Dermis microvascular lymphatic vessel endothelial cell (primary cell): ENCODE data around the gene FAM153A. TPM values are rescaled to one million over a fixed set of nuclear protein-coding genes. Genes with fewer than 3 reads are reported as not detected.
"Not testable (repeated sequence)": the region's sequence is repeated elsewhere in the genome, so short reads cannot be mapped to it uniquely, and the experiment has no call there.

Experiments used
- DNase-seq, 2 donors: peaks; one replicate each; pipeline versions ENCODE4 v3.0.0 to v3.0.0-alpha.2; 2010; ENCODE audit warnings: low read depth in 2 of 2
- total RNA-seq: library from RNA; depleted of rRNA; stranded (reverse); fragments of >200 nt; gene quantifications from 2 replicates; pipeline ENCODE4 v1.2.1, GENCODE V29; 2014

FAM153A gene
- total RNA-seq, 1 donor from 2014 or later, result not detected

- not testable (repeated sequence) for DNase-seq
Measured at GRCh38 chr5:177724858-177725257, 57.8 kb downstream of the FAM153A start.

- DNase-seq, result not testable (repeated sequence)
Measured at GRCh38 chr5:177723831-177724485, 58.7 kb downstream of the FAM153A start.

GRCh38 chr5:177722829-177723228, 59.9 kb downstream of the FAM153A start:
- DNase-seq, result not testable (repeated sequence)

- not testable (repeated sequence) for DNase-seq
Measured at GRCh38 chr5:177719989-177720388, 62.7 kb downstream of the FAM153A start.

GRCh38 chr5:177715423-177715822, 67.3 kb downstream of the FAM153A start:
- DNase-seq, result not testable (repeated sequence)

- DNase-seq, result not testable (repeated sequence)
Measured at GRCh38 chr5:177696100-177696499, 86.6 kb downstream of the FAM153A start.

GRCh38 chr5:177695356-177695930, 87.3 kb downstream of the FAM153A start:
- not testable (repeated sequence) for DNase-seq

- not testable (repeated sequence) for DNase-seq
Measured at GRCh38 chr5:177694518-177694835, 88.2 kb downstream of the FAM153A start.

- peak; percentile 11 to 40 for DNase-seq
Measured at GRCh38 chr5:177693671-177694517, 88.8 kb downstream of the FAM153A start.

GRCh38 chr5:177692969-177693368, 89.7 kb downstream of the FAM153A start:
- DNase-seq, result not testable (repeated sequence)

- not testable (repeated sequence) for DNase-seq
Measured at GRCh38 chr5:177692507-177692906, 90.2 kb downstream of the FAM153A start.

GRCh38 chr5:177689011-177689610, 93.6 kb downstream of the FAM153A start:
- not testable (repeated sequence) for DNase-seq

GRCh38 chr5:177688091-177688490, 94.6 kb downstream of the FAM153A start:
- DNase-seq, result not testable (repeated sequence)

GRCh38 chr5:177681920-177682319, 100.8 kb downstream of the FAM153A start:
- DNase-seq, result not testable (repeated sequence)

Other genes starting within 250 kb of the FAM153A start
- 9.8 and 15.8 TPM in 2 replicates for gene FAM193B, start 228.3 kb downstream of the FAM153A start, total RNA-seq
- 112 and 193 TPM in 2 replicates for gene TMED9, start 190.7 kb downstream of the FAM153A start, total RNA-seq
- gene B4GALT7, start 182.8 kb downstream of the FAM153A start, total RNA-seq, result 20.3 and 28.8 TPM in 2 replicates
- gene PROP1, start 213.3 kb upstream of the FAM153A start, total RNA-seq, result not detected in 2 replicates